Central memory CD8-positive, alpha-beta T cell (primary cell): ENCODE data around the gene PPP2R1B.

Source experiments
- ATAC-seq: fragments of 150-1000 bp; cut with Tn5 transposase; replicated peaks from 2 replicates; pipeline ENCODE4 v1.10.0; 2022; ENCODE audit warnings: mild to moderate bottlenecking, moderate FRiP score, moderate number of reproducible peaks; ENCODE audit not compliant: poor library complexity, severe bottlenecking; ENCODE audit errors: extremely low read depth
- DNase-seq, 2 donors: peaks; one replicate each; pipeline ENCODE4 v3.0.0; 2021; ENCODE audit warnings: low spot score in 2 of 2
- H3K27ac Mint-ChIP-seq: one replicate; pipeline ENCODE4 v1.8.0; 2022; ENCODE audit warnings: low read depth, mild to moderate bottlenecking, moderate library complexity, mixed read lengths
- H3K27me3 Mint-ChIP-seq: one replicate; pipeline ENCODE4 v1.8.0; 2022; ENCODE audit warnings: mixed read lengths
- H3K36me3 Mint-ChIP-seq: one replicate; pipeline ENCODE4 v1.8.0; 2022; ENCODE audit warnings: mild to moderate bottlenecking, moderate library complexity, mixed read lengths; ENCODE audit not compliant: insufficient read depth
- H3K4me1 Mint-ChIP-seq: one replicate; pipeline ENCODE4 v1.8.0; 2022; ENCODE audit warnings: mixed read lengths
- H3K4me3 Mint-ChIP-seq: one replicate; pipeline ENCODE4 v1.8.0; 2022; ENCODE audit warnings: mild to moderate bottlenecking, moderate library complexity, mixed read lengths
- H3K9me3 Mint-ChIP-seq: one replicate; pipeline ENCODE4 v1.8.0; 2022; ENCODE audit warnings: mixed read lengths

The PPP2R1B gene

DNA sequence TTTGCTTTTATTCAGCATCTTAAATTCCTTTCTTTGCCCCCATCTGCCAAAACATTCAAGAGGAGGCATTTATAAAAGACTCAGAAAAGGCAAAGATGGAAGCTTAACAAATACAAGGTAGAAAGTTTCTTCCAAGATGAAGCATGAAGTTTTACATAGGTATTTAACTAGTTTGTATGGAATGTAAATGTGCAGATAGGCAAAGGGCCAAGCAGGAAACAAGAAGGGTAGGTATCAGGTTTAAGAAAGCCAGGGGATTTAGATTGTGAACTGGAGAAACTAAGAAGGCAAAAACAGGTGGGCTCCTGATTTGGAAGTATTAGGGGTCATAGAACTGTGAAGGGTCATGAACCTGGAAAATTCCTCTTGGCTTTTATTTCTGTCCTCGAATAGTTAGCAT is 62.6 kb downstream of the PPP2R1B start:
- no peak for ATAC-seq
- no peaks in the 10 kb centered on the region for H3K27me3 Mint-ChIP-seq
- no peak overlapping the region for H3K27ac Mint-ChIP-seq
- no peak overlapping the region for H3K4me3 Mint-ChIP-seq
- peaks cover 10% of the 10 kb centered on the region for H3K4me1 Mint-ChIP-seq
- no peaks in the 10 kb centered on the region for H3K9me3 Mint-ChIP-seq
- peaks cover 22% of the 10 kb centered on the region for H3K36me3 Mint-ChIP-seq
- DNase-seq: no peak

DNA sequence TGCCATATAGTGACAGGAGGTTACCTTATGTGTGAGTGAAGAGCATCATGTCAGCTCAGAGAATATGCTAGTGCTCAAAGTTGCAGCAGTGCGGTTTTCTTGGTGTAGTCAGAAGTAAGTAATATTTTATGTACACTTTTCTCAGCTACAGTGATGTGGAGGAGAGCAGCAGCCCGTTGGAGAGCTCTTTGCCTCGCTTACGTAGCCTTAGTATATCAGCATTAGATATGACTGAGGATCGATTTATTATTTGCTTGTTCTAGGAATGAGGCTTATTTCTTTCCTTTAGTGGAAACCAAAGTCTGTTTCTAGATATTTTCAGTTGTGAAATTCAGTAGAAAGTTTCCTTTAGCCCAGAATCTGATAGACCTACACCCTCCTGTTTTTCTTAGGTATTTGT is 63.6 kb downstream of the PPP2R1B start:
- Mint-ChIP-seq H3K36me3 (peaks cover 22% of the 10 kb centered on the region), H3K4me3 (no peak overlapping the region), H3K27me3 (no peaks in the 10 kb centered on the region), H3K27ac (no peak overlapping the region), H3K4me1 (peaks cover 14% of the 10 kb centered on the region), H3K9me3 (no peaks in the 10 kb centered on the region)
- DNase-seq (no peak), ATAC-seq (no peak)

DNA sequence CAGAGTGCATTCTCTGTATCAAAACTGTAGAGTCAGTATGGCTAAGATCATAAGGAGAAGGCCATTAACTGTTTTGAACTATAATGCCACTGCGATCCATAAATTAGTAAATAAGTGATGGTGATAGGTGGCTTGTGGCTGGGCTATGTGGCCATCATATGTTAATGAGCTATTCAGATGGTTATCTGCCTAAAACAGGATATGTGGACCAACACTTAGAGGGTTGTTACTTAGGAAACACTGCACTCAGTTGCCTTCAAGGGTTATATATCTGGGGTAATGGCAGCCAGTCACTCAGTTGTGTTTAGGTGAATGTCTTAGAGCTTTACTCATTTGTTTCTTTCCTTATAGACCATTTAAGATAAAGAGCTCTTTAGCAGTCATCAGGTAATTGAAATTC is 66.0 kb downstream of the PPP2R1B start:
- Mint-ChIP-seq H3K27me3 (no peaks in the 10 kb centered on the region), H3K27ac (no peak overlapping the region), H3K4me3 (no peak overlapping the region), H3K4me1 (peaks cover 22% of the 10 kb centered on the region), H3K9me3 (no peaks in the 10 kb centered on the region), H3K36me3 (peaks cover 15% of the 10 kb centered on the region)
- DNase-seq (no peak), ATAC-seq (no peak)

DNA sequence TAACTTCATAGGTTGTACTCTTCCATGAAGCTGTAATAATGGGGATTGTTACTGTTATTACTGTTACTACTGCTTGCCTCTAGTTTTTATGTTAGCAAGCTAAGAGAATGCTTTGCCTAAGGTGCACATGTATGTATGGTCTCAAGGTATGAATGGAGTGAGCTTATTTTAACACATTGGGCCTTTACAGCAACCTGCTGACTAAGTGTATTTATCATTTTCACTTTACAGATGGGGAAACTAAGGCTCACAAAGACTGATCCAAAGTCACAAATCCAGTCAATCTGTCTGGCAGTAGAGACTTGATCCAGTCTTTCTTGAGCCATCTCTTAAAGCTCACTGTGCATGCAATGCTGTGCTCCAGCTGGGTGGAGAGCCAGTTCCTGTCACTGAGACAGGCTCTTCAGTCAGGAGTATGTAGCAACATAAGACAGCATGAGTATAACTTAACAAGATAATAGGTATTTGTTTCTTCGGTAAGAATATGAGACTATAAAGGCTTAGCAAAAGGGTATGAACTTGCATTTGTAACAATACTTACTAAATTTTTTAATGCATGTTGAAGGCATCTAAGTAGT is 66.5 kb downstream of the PPP2R1B start:
- Mint-ChIP-seq H3K36me3 (peaks cover 10% of the 10 kb centered on the region), H3K4me1 (peaks cover 22% of the 10 kb centered on the region), H3K27ac (no peak overlapping the region), H3K4me3 (no peak overlapping the region), H3K9me3 (no peaks in the 10 kb centered on the region), H3K27me3 (no peaks in the 10 kb centered on the region)
- DNase-seq: no peak
- ATAC-seq: no peak

DNA sequence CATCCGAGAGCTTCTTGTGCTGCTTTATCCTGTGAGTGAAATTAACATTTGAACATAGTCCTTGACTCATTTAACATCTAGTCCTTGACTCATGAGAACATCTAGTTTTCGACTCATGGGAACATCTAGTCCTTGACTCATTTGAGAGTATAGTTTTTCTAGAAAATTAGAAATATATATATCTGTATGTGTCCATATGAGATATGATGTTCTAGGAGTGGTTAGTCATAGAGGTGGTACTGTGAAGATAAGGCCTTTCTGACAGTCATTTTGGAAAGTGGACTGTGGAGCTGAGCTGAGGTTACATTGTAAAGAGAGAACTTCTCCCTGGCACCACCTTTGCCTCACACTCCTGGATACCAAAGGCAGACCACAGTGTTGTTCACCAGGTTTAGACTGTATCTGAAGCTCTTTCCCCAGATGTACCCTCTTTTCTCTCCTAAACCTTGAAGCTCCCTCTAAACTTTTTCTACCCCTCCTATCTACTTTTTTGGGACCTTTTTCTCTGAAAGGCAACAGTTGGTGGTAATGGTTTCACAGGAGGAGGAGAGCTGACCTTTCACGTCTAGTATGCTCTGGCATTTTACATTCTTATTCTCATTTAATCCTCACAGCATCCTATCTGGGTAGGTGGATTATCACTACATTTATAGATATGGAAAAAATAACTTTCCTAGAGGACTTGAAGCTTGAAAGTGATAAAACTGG is 67.2 kb downstream of the PPP2R1B start:
- Mint-ChIP-seq H3K4me1 (peaks cover 22% of the 10 kb centered on the region), H3K4me3 (no peak overlapping the region), H3K9me3 (no peaks in the 10 kb centered on the region), H3K36me3 (peaks cover 8% of the 10 kb centered on the region), H3K27ac (no peak overlapping the region), H3K27me3 (no peaks in the 10 kb centered on the region)
- no peak for ATAC-seq
- DNase-seq: no peak

DNA sequence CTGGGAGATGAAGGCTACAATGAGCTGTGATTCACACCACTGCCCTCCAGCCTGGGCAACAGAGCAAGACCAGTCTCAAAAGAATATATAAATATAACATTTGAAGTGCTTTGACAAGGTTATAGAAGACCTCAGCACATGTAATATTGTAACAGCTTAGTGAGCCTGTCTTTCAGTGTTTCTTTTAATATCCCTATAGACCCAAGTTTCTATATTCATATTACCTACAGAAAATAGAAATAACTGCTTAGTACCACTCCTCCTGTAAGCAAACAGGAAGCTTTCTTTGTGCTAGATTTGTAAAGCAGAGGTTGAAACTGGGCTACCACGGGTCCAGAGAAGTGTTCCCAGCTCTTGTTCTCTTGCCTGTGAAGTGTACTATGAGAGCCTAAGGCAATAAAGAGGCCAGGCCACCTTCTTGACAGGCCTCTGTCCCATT is 68.2 kb downstream of the PPP2R1B start:
- Mint-ChIP-seq H3K27ac (peak overlapping the region; percentile 51), H3K36me3 (peaks cover 2% of the 10 kb centered on the region), H3K4me3 (no peak overlapping the region), H3K27me3 (no peaks in the 10 kb centered on the region), H3K9me3 (no peaks in the 10 kb centered on the region), H3K4me1 (peaks cover 22% of the 10 kb centered on the region)
- ATAC-seq (no peak), DNase-seq (no peak)

DNA sequence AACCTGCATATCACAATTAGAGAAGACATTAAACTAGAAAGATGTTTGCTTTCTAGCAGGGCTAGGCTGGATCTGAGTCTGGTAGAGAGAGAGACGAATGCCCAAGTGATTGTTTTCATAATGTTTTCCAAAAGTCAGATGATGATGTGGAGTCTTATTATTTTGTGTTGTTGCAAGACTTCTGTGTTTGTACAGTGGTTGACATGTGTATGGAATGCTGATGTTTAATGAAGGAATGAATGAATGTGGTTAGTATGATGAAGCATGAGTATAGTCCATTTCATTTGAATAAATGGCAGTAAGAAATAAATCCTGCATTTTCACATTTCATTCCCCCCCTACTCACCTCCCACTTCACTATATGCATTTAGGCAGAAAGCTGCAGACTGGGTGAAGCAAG is 69.6 kb downstream of the PPP2R1B start:
- H3K27me3 Mint-ChIP-seq: no peaks in the 10 kb centered on the region
- H3K9me3 Mint-ChIP-seq: no peaks in the 10 kb centered on the region
- no peak overlapping the region for H3K4me3 Mint-ChIP-seq
- peaks cover 2% of the 10 kb centered on the region for H3K36me3 Mint-ChIP-seq
- no peak overlapping the region for H3K27ac Mint-ChIP-seq
- no peak for DNase-seq
- ATAC-seq: no peak
- peaks cover 25% of the 10 kb centered on the region for H3K4me1 Mint-ChIP-seq

DNA sequence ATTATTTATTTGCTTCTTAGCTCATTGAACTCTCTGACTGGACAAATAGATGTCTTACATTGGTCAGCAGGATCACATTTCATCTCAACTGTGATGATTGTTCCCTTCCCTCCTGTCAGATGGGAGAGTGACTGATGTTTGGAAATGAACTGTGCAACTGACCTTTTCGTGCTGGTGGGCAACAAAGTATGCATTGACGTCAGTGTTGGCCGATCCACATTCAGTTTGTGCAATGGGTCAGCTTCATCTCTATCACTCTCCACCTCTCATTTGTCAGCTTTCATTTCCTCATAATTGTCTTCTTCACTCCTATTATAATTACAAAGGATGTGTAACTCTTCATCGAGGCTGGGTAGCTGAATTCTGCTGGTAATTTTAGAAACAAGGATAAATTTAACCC is 71.3 kb downstream of the PPP2R1B start:
- Mint-ChIP-seq H3K9me3 (no peaks in the 10 kb centered on the region), H3K4me3 (no peak overlapping the region), H3K4me1 (peaks cover 27% of the 10 kb centered on the region), H3K27ac (no peak overlapping the region), H3K27me3 (no peaks in the 10 kb centered on the region), H3K36me3 (peaks cover 2% of the 10 kb centered on the region)
- ATAC-seq: no peak
- DNase-seq: no peak

DNA sequence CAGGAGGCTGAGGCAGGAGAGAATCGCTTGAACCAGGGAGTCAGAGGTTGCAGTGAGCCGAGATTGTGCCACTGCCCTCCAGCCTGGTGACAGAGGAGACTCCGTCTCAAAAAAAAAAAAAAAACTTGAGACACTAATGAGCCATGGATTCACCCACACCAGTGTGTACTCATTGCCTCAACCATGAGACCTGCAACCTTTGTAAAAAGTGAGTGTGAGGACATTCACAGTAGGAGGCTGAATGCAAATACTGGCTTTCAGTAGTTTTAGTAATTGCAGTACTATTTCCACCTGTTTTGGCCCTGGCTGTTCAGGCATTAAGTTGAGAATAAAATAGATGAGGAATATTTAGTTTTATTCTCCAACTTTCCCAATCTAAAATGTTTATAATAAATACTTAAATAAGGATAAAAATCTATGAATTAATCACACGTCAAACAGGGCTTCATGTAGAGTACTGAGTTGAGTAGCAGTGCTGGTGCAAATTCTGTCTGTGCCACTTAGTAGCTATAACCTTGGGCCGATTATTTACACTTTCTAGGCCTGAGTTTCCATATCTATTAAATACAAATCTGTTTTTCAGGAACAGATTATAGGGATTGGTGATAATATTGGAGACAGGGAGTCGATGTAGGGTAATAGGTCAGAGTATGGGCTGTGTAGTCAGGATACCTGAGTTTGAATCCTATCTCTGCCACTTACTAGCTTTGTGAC is 72.8 kb downstream of the PPP2R1B start:
- DNase-seq (no peak), ATAC-seq (no peak)
- H3K36me3 Mint-ChIP-seq: peaks cover 7% of the 10 kb centered on the region
- H3K27ac Mint-ChIP-seq: no peak overlapping the region
- H3K27me3 Mint-ChIP-seq: no peaks in the 10 kb centered on the region
- peaks cover 16% of the 10 kb centered on the region for H3K4me1 Mint-ChIP-seq
- H3K4me3 Mint-ChIP-seq: no peak overlapping the region
- no peaks in the 10 kb centered on the region for H3K9me3 Mint-ChIP-seq

DNA sequence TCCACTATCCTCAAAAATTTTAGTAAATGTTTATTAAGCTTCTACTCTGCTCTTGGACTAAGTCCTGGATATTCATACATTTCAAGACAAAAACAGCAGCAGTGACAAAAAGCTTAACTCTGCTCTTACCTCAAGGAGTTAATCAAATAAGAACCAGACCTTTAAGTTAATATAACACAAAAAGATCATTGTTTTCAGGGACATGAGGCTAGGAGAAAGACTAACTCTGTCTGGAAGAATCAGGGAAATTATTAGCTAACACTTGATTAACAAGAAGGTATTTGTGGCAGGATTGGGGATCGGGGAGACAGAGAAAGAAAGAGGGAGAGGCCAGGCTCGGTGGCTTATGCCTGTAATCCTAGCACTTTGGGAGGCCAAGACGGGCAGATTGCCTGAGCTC is 74.4 kb downstream of the PPP2R1B start:
- no peak for DNase-seq
- no peaks in the 10 kb centered on the region for H3K9me3 Mint-ChIP-seq
- H3K36me3 Mint-ChIP-seq: peaks cover 18% of the 10 kb centered on the region
- no peaks in the 10 kb centered on the region for H3K27me3 Mint-ChIP-seq
- peak overlapping the region; percentile 54 for H3K27ac Mint-ChIP-seq
- peaks cover 14% of the 10 kb centered on the region for H3K4me1 Mint-ChIP-seq
- no peak for ATAC-seq
- no peak overlapping the region for H3K4me3 Mint-ChIP-seq

DNA sequence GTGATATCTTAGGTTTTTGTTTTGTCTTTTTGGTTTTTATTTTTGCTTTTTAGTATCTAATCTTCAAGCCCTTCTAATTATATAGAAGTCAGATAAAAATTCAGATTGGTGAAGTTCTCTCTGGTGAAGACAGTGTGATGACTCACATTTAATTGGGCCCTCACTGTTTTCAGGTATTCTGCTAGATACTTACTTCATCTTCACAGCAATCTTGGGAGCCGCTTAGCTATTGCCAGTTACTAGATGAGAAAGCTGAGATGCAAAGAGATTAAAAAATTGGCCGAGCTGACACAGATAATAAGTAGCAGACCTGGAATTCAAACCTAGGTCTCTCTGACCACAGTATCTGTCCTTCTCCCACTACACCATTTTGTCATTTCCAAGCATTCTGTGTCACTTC is 75.0 kb downstream of the PPP2R1B start:
- no peak overlapping the region for H3K4me3 Mint-ChIP-seq
- DNase-seq (no peak), ATAC-seq (no peak)
- H3K27me3 Mint-ChIP-seq: no peaks in the 10 kb centered on the region
- no peak overlapping the region for H3K27ac Mint-ChIP-seq
- peaks cover 18% of the 10 kb centered on the region for H3K36me3 Mint-ChIP-seq
- H3K4me1 Mint-ChIP-seq: peaks cover 8% of the 10 kb centered on the region
- no peaks in the 10 kb centered on the region for H3K9me3 Mint-ChIP-seq

DNA sequence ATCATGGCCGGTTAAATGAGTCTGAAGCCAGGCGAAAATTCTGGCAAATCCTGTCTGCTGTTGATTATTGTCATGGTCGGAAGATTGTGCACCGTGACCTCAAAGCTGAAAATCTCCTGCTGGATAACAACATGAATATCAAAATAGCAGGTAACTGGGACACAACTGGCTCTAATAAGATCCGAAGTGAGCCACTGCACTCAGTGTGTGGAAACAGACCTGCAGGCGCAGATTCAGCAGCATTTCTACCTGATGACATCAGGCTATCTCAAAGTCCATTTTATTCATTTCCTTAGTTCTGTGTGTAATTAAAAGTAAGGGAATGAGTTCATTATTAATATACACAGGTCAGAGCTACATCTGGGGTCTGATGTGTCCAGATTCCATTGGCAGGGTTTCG is 78.2 kb downstream of the PPP2R1B start:
- no peaks in the 10 kb centered on the region for H3K9me3 Mint-ChIP-seq
- peaks cover 5% of the 10 kb centered on the region for H3K4me1 Mint-ChIP-seq
- no peak overlapping the region for H3K4me3 Mint-ChIP-seq
- H3K27me3 Mint-ChIP-seq: no peaks in the 10 kb centered on the region
- DNase-seq (no peak), ATAC-seq (no peak)
- no peak overlapping the region for H3K27ac Mint-ChIP-seq
- peaks cover 18% of the 10 kb centered on the region for H3K36me3 Mint-ChIP-seq

DNA sequence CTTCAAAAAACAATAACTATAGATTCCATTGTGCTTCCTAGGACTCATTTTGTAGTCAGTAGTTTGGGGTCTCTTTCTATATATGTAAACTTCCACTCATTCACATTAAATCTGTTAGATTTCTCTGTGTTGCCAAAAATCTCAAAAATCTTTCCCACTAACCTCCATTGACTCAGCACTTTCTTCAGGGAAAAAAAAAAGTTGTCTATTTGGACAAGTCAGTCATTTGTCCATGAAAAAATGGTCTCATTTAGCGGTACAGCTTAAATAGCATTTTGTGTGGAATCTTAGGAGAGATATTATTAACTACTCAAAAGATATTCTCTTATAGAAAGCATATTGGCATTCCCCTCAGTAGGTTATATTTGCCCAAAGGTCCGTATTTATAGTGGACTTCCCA is 81.9 kb downstream of the PPP2R1B start:
- no peak overlapping the region for H3K4me3 Mint-ChIP-seq
- no peaks in the 10 kb centered on the region for H3K9me3 Mint-ChIP-seq
- no peaks in the 10 kb centered on the region for H3K27me3 Mint-ChIP-seq
- H3K27ac Mint-ChIP-seq: no peak overlapping the region
- DNase-seq (no peak), ATAC-seq (no peak)
- no peaks in the 10 kb centered on the region for H3K4me1 Mint-ChIP-seq
- H3K36me3 Mint-ChIP-seq: peaks cover 20% of the 10 kb centered on the region
